ENCODE results near the gene ADGRG2.

The ADGRG2 gene

GRCh38 chrX:18945483-18945882 is 176.8 kb downstream of the ADGRG2 start:
- POLR2A ChIA-PET: no interaction called here
- CTCF ChIA-PET: no interaction called here
- no peak for DNase-seq (ENCODE audit: extremely low spot score)
- no peak for TF ChIP-seq TARDBP (IDR thresholded peaks at IDR 0.05)
- no peak for TF ChIP-seq FOXM1 (IDR thresholded peaks at IDR 0.05; ENCODE audit: borderline replicate concordance)

GRCh38 chrX:18944482-18944881 is 177.8 kb downstream of the ADGRG2 start:
- DNase-seq (ENCODE audit: extremely low spot score): no peak
- CTCF ChIA-PET: no interaction called here
- POLR2A ChIA-PET: no interaction called here

GRCh38 chrX:18941896-18942295 is 180.4 kb downstream of the ADGRG2 start:
- no peak for TF ChIP-seq HDGF (IDR thresholded peaks at IDR 0.05; ENCODE audit: borderline replicate concordance)
- CTCF ChIA-PET: no interaction called here
- POLR2A ChIA-PET: no interaction called here
- no peak for DNase-seq (ENCODE audit: extremely low spot score)

More at GRCh38 chrX:18944482-18944881, 177.8 kb downstream of the ADGRG2 start:
- TF ChIP-seq FOXM1 (IDR thresholded peaks at IDR 0.05; ENCODE audit: borderline replicate concordance) (no peak), PKNOX1 (IDR thresholded peaks at IDR 0.05) (no peak), FOXA1 (IDR thresholded peaks at IDR 0.05) (no peak), L3MBTL2 (conservative IDR thresholded peaks at IDR 0.05) (no peak), TARDBP (IDR thresholded peaks at IDR 0.05) (no peak), HDGF (IDR thresholded peaks at IDR 0.05; ENCODE audit: borderline replicate concordance) (no peak)
